Nephron progenitor cell (in vitro differentiated cells): Measurements from ENCODE around the gene PLA2G4E.

Experiments used
- DNase-seq: peaks from one replicate; pipeline ENCODE4 v3.0.0; 2021
- H3K27ac Mint-ChIP-seq: 2 replicates; pipeline ENCODE4 v1.8.0; 2021; ENCODE audit warnings: mild to moderate bottlenecking, moderate library complexity, mixed read lengths
- H3K27me3 Mint-ChIP-seq: 2 replicates; pipeline ENCODE4 v1.8.0; 2021; ENCODE audit warnings: mild to moderate bottlenecking, low read depth, mixed read lengths; ENCODE audit not compliant: poor library complexity
- H3K36me3 Mint-ChIP-seq: 2 replicates; pipeline ENCODE4 v1.8.0; 2021; ENCODE audit warnings: low read depth, mixed read lengths
- H3K4me1 Mint-ChIP-seq: 2 replicates; pipeline ENCODE4 v1.8.0; 2021; ENCODE audit warnings: mixed read lengths
- H3K4me3 Mint-ChIP-seq: 2 replicates; pipeline ENCODE4 v1.8.0; 2021; ENCODE audit warnings: mild to moderate bottlenecking, moderate library complexity, mixed read lengths
- H3K9me3 Mint-ChIP-seq: 2 replicates; pipeline ENCODE4 v1.8.0; 2021; ENCODE audit warnings: mild to moderate bottlenecking, moderate library complexity, mixed read lengths
- TF ChIP-seq, protein P1 (sequence below): fragments of 200-600 bp; sonication (generic); IDR thresholded peaks from 2 replicates; pipeline ENCODE4 v1.5.0; 2021; ENCODE audit warnings: antibody characterized with exemption

PLA2G4E gene

DNA sequence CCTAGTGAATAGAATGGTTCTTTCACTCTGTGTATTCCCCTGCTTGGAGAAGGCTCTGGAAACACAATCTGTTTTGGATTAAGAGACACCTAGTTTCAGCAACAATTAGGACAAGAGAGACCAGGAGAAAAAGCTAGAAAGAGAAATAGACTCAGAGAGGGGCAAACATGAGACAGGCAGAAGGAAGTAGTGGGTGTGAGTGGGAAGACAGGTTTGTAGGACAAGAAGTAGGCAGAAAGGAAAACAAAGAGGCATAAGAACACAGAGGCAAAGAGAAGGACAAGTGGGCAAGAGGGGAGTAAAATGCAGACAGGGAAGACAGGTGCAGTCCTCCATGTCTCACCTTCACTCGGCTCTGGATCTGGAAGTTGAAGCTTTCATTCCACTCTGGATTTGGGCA is 13.5 kb downstream of the PLA2G4E start:
- no peaks in the 10 kb centered on the region for H3K36me3 Mint-ChIP-seq

DNA sequence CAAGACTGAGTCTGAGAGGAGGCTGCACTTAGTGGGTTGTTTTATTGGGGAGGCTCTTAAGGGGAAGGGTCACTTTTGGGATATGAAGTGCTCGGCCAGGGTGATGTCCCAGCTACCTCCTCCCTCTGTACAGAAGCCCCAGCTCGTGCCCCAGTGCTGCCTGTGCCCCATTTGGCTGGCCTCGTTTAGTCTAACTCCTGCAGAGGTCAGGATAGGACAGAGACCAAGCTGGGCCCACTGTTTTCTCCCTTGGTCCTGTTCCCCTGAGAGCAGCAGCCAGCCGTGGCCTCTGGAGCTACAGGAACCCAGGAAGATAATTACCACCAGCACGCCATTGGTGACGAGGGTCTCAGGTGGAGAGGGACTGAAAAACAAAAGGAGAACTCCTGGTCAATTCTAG is 18.5 kb downstream of the PLA2G4E start:
- Mint-ChIP-seq H3K4me3 (no peak overlapping the region), H3K27me3 (peaks cover 31% of the 10 kb centered on the region), H3K9me3 (no peaks in the 10 kb centered on the region), H3K4me1 (peaks cover 21% of the 10 kb centered on the region), H3K36me3 (no peaks in the 10 kb centered on the region), H3K27ac (no peak overlapping the region)
- TF ChIP-seq, protein P1, sequence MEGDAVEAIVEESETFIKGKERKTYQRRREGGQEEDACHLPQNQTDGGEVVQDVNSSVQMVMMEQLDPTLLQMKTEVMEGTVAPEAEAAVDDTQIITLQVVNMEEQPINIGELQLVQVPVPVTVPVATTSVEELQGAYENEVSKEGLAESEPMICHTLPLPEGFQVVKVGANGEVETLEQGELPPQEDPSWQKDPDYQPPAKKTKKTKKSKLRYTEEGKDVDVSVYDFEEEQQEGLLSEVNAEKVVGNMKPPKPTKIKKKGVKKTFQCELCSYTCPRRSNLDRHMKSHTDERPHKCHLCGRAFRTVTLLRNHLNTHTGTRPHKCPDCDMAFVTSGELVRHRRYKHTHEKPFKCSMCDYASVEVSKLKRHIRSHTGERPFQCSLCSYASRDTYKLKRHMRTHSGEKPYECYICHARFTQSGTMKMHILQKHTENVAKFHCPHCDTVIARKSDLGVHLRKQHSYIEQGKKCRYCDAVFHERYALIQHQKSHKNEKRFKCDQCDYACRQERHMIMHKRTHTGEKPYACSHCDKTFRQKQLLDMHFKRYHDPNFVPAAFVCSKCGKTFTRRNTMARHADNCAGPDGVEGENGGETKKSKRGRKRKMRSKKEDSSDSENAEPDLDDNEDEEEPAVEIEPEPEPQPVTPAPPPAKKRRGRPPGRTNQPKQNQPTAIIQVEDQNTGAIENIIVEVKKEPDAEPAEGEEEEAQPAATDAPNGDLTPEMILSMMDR = no peak
- DNase-seq = no peak

More for the DNA sequence above, 13.5 kb downstream of the PLA2G4E start:
- peaks cover 36% of the 10 kb centered on the region for H3K27me3 Mint-ChIP-seq
- no peak for DNase-seq
- H3K27ac Mint-ChIP-seq = no peak overlapping the region
- H3K4me1 Mint-ChIP-seq = peaks cover 10% of the 10 kb centered on the region
- TF ChIP-seq, protein P1 = no peak
- no peaks in the 10 kb centered on the region for H3K9me3 Mint-ChIP-seq
- no peak overlapping the region for H3K4me3 Mint-ChIP-seq

DNA sequence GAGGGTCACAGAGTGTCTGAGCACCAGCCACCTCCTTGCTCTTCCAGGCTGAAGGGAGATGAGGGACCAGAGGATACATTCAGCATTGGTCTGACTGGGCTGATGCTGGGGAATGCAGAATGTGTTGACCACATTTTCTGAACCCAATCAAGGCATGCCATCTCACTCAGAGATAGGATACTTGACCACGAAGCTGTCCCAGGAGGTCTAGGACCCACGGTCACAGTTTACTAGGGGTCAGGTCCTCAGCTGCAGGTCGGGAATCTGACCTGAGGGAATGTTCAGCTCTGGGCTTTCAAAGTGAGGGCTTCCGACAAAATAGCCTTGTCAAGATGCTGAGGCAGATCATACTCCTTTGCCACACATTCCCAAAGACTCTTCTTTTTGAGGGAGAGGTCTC is 19.6 kb downstream of the PLA2G4E start:
- H3K4me3 Mint-ChIP-seq = no peak overlapping the region
- H3K9me3 Mint-ChIP-seq = no peaks in the 10 kb centered on the region
- peaks cover 27% of the 10 kb centered on the region for H3K27me3 Mint-ChIP-seq
- DNase-seq = no peak
- no peaks in the 10 kb centered on the region for H3K36me3 Mint-ChIP-seq
- peaks cover 32% of the 10 kb centered on the region for H3K4me1 Mint-ChIP-seq
- H3K27ac Mint-ChIP-seq = no peak overlapping the region
- TF ChIP-seq, protein P1 = no peak

DNA sequence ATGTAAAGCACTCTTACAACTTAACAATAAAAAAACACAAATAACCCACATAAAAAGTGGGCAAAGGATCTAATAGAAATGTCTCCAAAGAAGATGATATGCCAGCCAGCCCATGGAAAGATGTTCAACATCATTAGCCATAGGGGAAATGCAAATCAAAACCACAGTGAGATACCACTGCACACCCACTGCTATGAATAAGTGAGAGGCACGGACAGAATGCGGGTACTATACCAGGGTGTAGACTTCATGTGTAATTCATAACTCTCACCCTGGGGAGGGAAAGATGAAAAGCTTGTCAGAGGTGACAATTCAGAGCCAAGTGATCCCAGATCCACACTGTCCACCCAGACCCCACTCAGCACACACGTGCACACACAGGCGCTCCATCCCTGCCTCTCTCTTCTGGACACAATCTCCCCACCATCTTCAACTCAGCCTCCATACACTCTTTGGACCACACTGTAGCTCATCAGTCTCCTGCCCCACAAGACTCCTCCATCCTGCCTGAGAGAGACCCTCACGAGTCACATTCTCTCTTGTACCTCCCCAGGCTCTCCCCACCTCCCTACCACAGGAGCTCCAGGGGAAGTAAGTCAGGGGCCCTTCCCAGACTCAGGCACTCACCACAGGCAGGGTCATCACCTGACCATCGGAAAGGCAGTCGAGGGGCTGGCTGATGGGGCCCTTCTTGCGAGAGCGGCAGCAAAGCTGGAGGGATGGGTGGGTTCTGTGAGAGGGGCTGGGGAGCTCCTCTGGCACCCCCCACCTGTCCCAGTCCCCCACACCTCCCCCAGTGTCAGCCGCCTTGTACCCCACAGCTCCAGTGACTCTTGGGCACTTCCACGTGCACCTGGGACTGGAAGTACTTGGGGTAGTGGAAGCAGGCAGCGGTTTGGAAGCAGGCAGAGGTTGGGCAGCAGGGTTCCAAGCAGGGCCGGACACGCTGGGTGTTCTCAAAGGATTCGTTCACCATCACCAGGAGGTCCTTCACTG is 21.3 kb downstream of the PLA2G4E start:
- Mint-ChIP-seq H3K36me3 (no peaks in the 10 kb centered on the region), H3K4me3 (no peak overlapping the region)
- DNase-seq = no peak

DNA sequence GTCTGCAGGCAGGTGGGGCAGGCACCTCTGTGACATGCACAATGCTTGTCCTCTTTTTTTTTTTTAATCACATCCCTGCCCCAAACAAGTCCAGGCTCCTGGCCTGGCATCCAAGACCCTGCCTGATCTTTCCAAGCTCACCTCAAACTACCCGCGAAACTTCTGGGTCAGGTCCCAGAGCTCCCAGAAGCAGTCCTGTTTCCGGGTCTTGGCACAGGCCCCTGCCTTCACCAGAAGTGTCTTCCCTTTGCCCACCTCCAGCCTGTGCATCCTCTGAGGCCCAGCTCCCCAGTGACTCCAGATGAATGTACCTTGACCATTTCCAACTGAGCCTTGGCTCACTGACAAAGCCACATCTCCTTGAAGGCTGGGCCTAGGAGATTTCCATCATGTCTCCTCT is 23.0 kb downstream of the PLA2G4E start:
- peaks cover 33% of the 10 kb centered on the region for H3K4me1 Mint-ChIP-seq
- H3K4me3 Mint-ChIP-seq = no peak overlapping the region
- no peaks in the 10 kb centered on the region for H3K36me3 Mint-ChIP-seq
- DNase-seq = no peak
- peaks cover 15% of the 10 kb centered on the region for H3K27me3 Mint-ChIP-seq
- no peaks in the 10 kb centered on the region for H3K9me3 Mint-ChIP-seq
- TF ChIP-seq, protein P1 = no peak
- no peak overlapping the region for H3K27ac Mint-ChIP-seq

More for the DNA sequence above, 21.3 kb downstream of the PLA2G4E start:
- Mint-ChIP-seq H3K27ac (no peak overlapping the region), H3K4me1 (peaks cover 33% of the 10 kb centered on the region), H3K9me3 (no peaks in the 10 kb centered on the region), H3K27me3 (peaks cover 19% of the 10 kb centered on the region)
- TF ChIP-seq, protein P1 = no peak
